Iris pigment epithelial cell (primary cell): ENCODE data around the gene PRKCH.

Experiments used
- DNase-seq: peaks from one replicate; pipeline ENCODE4 v3.0.0-alpha.2; 2011; ENCODE audit warnings: low read depth

The PRKCH gene

DNA sequence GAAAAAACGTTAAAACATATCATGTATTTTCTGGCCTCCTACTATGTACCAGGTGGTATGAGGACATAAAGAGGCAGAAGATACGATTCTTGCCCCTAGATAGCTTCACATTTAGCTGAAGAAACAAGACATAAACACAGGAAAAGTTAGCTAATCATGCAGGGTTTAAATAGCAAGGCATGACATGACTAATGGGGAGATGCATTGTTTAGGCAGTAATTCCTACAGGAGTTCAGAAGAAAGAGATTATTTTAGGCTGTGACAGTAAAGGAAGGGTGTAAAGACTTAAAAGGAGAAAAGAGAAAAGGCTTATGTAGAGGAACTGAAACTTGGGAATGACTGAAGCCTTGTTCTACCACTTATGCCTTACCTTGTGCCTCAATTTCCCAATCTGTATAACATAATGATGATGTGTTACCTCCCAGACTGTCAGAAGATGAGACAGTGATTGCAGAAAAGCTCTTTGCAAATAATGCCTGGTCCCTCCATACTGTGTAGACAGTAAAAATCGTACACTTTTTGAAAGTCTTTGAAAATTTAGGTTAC lies 44.4 kb downstream of the PRKCH start:
- peak; percentile 25 for DNase-seq

DNA sequence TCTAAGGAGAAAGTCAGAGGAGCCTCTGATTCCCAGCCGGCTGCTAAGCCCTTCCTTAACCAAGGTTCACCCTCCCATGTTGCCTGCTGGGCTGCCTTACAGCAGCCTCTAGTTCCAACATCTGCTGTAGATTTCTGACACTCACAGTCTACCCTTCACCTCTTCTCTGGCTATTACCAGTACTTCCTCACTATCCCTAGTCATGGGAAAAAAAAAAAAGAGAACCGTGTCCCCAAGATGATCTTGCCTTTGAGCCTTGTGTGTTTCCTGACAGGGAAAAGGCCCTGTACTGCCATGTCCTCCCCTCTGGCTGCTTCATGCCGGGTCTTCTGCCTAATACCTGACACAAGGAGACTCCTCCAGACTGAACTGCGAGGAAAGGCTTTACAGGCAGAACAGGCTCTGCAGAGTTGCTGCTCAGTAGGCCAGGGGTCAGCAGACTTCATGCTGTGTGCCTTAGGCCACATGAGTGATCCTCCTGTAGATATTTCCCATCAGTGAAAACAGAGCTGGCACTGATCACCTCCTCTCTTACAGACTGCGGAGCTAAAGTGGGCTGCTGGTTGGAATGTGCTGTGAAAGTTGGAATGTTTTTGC lies 46.8 kb downstream of the PRKCH start:
- no peak for DNase-seq

DNA sequence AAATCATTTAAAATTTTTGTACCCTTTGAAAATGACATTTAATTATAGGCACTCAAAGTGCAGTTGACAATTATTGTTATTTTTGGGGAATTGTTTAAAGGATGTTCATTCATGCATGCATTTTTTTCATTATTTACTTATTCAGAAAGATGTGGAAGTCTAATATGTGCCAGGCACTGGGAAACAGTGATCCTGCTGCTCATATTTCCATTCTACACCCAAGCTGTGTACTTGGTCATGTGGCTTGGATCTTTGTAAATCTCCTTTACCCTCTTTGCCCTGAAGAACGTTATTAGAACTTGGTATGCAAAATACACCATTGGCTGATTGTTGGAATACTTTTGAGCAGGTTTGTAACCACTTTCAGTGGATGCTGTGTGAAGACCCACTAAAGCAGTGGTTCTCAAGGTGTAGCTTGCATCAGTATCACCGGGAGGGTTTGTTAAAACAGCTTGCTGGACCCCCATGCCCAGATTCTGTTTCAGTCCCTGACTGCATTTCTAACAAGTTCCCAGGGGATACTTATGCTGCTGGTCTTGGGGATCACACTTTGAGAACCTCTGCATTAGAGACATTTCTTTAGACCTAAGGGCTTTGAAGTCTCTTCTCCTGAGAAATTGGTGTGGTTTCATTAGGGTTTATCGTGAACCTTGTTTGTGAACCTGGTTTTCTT lies 47.5 kb downstream of the PRKCH start:
- no peak for DNase-seq

DNA sequence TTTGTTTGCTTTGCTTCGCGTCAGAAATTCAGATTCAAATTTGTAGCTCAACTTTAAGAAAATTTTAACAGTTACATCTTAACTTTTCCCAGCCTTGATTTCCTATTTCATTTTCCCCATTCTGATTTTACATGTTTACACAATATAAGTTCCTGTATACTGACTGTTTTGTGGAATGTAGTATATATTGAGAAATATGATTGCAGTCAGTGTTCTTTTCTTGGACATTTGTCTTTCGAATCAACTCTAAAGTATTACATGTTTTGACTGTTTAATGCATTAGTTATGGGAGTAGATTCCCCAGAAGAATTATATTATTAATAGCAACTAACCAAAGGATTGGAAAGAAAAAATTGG lies 48.1 kb downstream of the PRKCH start:
- DNase-seq, result no peak

DNA sequence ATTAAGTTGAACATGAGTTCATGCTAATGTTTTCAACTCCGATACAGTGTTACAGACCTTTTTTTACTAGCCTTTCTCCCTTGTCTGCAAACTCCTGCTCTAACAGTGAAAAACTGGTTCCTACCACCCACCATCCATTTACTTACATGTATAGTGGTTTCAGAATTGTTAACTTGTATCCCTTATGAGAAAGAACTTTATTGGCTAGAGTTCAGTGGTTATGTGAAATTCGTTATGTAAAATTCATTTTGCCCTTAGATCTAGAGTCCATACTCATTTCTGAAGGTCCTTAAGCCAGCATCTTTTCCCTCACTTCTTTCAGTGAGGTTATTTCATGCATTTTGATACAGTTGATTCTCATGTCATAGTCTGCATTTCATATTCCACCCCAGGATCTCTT lies 51.0 kb downstream of the PRKCH start:
- DNase-seq, result no peak

DNA sequence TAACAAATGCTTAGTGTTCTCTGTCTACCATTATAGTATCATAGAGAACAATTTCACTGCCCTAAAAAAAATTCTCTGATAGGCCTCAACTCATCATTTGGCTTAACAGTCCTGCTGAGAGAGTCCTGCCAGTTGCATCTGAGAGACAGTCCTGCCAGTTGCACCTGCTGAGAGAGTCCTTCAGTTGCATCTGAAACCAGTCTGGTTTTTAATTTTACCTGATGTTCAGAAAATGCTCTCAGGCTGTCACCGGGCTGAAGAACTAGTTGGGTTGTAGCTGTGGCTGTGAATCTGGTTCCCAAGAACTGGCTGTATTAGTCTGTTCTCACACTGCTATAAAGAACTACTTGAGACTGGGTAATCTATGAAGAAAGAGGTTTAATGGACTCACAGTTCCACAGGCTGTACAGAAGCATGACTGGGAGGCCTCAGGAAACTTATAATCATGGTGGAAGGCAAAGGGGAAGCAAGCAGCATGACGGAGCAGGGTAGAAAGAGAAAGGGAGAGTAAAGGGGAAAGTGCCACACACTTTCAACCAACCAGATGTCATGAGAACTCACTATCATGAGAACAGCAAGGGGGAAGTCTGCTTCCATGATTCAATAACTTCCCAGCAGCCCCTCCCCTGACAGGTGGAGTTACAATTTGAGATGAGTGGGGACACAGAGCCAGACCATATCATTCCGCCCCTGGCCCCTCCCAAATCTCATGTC lies 51.6 kb downstream of the PRKCH start:
- DNase-seq, result no peak

DNA sequence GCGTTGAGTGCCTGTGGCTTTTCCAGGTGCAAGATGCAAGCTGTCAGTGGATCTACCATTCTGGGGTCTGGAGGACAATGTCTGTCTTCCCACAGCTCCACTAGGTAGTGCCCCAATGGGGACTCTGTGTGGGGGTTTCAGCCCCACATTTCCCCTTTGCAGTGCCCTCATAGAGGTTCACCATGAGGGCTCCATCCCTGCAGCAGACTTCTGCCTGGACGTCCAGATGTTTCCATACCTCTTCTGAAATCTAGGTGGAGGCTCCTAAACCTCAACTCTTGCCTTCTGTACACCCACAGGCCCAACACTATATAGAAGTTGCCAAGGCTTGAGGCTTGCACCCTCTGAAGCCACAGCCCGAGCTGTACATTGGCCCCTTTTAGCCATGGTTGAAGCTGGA lies 52.9 kb downstream of the PRKCH start:
- DNase-seq, result no peak

DNA sequence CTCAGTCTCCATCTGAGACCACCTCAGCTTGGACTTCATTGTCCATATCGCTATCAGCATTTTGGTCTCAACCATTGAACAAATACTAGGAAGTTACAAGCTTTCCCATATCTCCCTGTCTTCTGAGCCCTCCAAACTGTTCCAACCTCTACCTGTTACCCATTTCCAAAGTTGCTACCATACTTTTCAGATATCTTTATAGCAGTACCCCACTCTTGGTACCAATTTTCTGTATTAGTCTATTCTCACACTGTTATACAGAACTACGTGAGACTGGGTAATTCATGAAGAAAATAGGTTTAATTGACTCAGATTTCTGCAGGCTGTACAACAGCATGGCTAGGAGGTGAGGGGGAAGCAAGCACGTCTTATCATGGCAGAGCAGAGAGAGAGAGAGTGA lies 53.8 kb downstream of the PRKCH start:
- no peak for DNase-seq

DNA sequence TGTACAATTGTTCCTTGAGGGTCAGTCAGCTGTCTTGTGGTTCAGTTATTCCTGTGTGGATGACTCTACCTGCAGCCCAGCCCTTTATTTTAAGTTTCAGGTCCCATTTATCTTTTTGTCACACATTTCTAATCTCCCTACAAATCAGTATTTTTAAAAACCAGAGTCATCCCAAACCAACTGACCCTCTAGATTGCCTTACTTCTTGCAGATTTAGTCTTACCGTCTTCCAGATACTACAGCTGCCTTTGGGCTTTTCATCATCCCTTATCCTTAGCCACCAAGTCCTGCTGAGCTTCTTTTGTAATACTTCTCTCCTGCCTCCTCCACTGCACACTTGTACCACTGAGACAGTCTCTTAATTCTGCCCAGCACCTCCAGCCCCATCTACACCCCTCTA lies 54.9 kb downstream of the PRKCH start:
- DNase-seq, result no peak

DNA sequence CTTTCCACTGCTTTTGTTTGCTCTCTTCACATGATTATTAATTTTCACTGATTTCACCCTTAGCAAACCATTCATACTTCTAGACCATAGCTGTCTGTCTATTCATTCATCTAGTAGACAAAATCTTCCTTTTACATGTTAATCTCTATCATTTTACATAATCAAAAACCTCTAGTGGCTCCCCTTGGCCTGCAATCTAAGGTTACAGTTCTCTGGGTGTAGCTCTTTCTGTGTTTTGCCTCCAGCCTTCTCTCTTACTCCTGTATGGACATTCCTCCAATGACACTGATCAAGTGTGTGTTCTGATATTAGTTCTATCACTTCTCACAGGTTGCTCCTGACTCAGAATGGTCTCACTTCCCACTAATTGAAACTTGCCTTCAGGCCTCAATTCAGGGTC lies 56.4 kb downstream of the PRKCH start:
- DNase-seq, result no peak

DNA sequence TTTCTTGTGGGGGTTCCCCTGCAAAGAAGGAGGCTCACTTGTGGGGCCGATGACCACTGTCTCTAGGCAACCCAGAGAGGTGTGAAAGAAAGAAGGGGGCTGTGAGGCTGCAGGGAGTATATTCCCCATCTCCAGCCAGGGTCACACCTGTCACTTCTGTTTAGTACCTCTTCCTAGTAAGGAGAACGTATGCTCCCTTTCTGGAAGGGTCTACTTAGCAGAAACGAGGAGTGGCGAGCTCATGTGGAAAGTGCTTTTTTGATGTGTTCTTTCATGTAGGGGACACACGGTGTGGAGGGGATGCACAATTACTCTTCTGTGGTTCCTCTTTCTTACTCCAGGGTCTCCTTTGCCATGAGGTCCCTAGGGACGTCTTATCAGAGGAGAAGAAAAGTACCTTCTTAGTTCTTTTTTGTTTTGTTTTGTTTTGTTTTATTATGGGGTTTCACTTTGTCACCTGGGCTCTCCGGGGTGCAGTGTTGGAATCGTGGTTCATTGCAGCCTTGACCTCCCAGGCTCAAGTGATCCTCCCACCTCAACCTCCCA lies 58.3 kb downstream of the PRKCH start:
- DNase-seq, result no peak

DNA sequence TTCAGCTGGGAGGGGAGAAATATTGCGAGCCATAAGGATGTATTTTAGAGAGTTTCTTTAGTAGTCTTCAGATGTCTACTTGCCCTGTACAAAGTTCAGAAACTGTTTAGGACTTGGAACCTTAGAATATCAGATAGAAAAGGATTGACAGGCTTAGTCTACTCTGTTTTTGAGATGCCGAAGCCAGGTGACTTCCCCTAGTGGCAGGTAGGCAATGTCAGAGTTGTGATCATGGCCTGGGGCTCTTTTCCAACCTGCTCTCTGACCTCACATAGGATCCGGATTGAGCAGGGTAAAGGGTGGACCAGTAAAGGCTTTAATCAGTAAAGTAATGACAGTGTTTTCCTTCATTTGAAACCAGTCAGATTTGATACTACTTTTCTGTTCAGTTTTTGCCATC lies 59.6 kb downstream of the PRKCH start:
- DNase-seq, result no peak

DNA sequence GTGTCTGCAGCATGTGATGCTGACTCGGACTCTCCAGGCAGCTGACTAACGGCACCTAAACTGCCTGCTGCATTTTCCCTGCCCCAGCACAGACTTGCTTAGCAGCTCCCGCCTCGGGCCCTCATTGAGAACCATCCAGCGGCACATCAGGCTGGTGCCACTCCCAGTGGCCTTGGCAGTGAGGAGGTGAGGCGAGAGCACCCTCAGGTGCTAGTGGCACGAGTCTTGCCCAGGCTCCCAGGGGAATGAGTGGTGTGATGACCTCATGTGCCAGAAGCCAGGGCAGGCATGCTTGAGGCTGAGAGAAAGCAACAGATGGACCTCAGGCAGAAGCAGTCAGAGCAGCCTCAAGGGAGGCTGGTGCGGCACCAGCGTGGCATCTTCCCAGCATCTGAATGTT lies 60.2 kb downstream of the PRKCH start:
- no peak for DNase-seq

DNA sequence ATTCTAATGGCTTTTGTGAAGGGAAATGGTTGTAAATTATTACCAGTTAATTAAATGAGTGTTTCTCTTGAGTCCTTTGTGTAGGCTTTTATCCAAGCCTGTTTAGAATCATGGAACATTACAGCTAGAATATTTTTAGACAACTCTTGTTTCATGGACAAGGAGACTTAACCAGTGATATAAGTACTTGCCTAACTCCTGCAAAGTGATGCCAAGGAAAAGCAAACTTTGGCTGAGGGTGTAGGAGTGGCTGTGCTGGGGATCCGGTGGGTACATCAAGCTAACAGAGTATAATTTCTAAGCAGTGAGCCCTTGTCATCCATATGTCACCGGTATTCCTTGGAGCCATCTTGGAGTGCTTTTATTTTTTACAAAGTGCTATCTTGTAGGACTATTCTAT lies 61.5 kb downstream of the PRKCH start:
- DNase-seq, result no peak

DNA sequence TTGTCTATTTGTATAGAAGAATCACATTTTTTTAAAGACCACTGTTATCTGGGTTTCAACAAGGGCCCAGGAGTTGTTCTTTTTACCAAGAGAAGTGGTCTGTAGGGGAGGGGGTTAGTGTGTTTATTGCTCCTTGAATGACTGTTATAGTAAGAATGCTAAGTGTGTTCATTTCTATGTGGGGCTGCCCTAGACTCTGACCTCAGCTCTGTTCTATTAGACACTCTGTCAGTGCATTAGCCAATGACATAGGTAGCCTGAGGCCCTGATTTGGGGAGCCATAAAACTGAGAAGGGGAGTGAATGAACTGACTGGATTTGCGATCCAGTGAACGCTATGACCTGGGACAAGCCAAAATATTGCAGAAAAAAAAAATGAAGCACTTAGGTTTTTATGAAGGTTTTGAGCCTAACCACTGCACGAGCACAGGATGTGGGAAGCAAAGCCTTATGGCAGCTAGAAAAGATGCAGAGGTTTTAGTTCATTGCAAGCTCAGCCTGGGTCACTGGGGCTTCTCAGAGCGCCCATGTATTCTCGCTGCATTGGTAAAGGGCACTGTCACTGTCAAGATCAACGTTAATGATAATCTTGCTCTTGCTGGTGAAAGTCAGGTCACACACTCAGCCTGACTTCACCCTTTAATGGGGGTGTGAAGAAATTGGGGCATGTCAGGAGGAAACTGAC lies 63.8 kb downstream of the PRKCH start:
- DNase-seq, result no peak

DNA sequence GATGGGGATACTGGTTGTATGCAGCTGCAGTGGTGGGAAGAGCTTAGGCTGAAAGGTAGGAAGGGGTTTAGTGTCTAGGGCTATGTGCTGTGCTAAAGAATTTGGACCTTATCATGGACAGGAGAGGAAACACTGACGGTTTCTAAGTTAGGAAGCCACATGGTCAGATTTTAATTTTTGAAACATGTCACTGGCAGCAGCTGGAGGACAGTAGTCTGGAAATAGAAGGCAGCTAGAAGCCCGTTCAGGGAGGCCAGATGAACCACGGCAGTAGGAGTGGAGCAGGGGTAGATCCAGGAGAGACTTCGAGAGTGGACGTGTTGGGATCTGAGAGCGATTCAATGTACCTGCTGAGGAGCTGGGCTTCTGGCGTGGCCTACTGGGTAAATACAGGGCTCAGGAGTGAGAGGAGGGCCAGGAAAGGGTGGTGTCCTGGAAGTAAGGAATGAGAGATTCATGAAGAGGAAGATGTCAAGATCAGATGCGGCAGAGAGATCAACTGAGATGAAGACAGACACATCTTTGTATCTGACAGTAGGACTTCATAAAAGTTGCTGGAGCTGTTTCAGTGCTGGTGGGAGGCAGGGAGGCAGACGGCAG lies 64.9 kb downstream of the PRKCH start:
- no peak for DNase-seq

DNA sequence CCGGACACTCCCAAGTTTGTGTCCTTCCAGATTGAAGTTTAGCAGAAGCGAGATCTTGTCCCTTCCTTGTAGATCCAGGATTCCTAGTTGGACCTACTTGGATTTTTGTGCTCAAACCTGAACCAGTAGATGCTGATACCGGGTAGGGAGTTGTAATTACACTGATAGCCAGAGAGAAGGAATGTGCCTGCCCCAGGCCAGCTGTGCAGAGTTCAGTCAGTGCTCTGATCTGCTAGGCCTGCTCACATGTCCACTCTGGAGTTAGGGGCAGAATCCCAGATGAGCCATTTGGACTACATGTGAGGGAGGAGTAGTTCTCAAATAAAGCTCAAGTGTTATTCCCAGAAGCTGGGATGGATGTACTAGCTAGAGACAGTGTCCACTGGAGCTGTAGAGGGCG lies 65.7 kb downstream of the PRKCH start:
- DNase-seq, result no peak

DNA sequence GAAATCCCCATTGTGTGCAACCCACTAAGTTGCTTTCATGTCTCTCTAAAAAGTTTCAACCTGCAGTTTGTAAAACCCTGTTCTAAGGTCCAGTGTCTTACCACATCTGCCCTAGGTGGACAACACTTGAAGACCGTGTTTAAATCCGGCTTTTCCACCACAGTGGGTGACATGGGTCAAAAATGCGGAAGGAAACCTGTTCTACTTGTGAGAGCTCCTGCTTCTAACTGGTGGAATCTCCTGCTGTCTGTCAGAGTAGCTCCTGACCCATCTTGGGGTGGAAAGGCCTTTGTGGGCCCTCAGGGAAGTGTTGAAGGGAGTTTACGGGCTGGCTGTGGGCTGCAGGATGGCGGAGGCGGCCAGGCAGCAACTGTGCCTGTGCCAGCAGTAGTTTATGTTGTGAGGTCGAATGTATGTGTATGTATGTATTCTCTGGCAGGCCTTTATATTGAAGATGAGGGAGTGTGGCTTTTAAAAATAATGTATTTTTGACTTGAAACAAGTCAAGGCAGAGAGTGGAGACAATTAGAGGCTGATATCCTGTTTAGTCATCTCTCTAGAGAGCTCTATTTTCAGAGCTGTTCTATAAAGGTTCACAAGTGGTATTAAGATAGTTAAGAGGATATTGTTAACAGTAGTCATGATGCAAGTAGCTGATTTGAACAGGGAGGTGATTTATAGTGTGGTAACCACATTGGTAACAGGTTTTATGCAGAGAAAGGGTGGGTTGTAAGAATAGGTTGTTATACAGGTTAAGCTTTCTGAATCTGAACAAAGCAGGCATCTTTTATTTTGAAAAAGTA lies 67.0 kb downstream of the PRKCH start:
- peak; percentile 5 for DNase-seq

DNA sequence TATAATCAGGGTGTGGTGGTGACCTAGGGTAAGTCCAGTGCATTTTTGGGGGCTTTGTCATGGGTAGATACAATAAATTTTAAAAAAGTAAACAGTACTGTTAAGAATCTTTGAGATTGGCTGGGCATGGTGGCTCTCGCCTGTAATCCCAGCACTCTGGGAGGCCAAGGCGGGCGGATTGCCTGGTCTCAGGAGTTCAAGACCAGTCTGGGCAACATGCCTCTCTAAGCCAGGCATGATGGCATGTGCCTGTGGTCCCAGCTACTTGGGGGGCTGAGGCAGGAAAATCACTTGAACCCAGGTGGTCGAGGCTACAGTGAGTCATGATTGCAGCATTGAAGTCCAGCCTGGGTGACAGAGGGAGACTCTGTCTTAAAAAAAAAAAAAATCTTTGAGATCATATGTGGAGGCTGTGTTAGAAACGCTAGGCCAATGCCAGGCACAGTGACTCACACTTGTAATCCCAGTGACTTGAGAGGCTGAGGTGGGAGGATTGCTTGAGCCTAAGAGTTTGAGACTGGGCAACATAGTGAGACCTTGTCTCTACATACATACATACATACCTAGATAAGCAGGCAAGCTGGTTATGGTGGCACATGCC lies 67.7 kb downstream of the PRKCH start:
- DNase-seq, result peak; percentile 17

DNA sequence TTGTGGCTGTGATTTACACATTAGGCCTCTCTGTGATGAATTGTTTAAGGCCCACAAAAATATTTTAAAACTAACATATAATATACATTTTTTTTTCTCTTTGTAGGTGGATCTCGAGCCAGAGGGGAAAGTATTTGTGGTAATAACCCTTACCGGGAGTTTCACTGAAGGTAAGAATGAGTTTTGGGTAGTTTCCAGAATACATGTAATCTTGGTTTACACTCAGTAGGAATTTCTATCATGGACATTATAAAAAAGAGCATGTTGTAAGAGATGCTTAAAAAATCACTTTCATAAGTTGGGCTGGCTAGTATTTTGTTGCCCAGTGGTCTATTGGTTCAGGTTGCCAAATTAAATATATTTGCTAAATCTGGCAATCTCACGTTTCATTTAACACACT lies 69.7 kb downstream of the PRKCH start:
- no peak for DNase-seq

DNA sequence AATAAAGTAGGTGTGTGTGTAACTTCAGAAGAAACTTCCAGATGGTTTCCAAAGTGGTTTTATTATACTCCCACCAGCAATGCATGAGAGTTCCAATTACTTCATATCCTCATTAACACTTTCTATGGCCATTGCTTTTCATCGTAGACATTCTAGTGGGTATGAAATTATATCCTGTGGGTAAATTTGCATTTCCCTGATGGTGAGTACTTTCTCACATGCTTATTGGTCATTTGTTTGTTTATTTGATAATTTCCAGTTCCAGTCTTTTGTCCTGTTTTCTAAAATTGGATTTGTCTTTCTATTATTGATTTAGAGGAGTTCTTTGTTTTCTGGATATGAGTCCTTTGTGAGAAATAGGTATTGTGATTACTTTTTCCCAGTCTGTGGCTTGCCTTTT lies 70.9 kb downstream of the PRKCH start:
- no peak for DNase-seq
